Pancreas (tissue), 10 donors: Measurements from ENCODE around the gene GLTPD2. TPM values are rescaled to one million over a fixed set of nuclear protein-coding genes. Genes with fewer than 3 reads are reported as not detected.
A peak's percentile ranks its signal among the peaks of the same experiment; 100 is the strongest.

Experiments
- ATAC-seq, 4 donors: fragments of 200-7000 bp; cut with Tn5 transposase; one replicate each; pipeline versions ENCODE4 v1.8.0 to v1.9.1; 2020; ENCODE audit warnings: mild to moderate bottlenecking in 4 of 4, moderate library complexity in 4 of 4
- DNase-seq, 6 donors: peaks; one replicate each; pipeline ENCODE4 v3.0.0-alpha.2; 2020
- FAIRE-seq: peaks from 2 replicates; lab custom pipeline; 2012; peaks lifted over from hg19 to GRCh38; lab: Jason Lieb, UNC
- H3K27ac ChIP-seq, 4 donors: fragments of 200-600 bp; sonication (generic); 1 replicate in 3 of 4; 2 replicates in 1 of 4; pipeline versions ENCODE4 v1.5.0 to v1.8.0; 2020
- H3K27me3 ChIP-seq, 4 donors: fragments of 200-600 bp; one replicate each; pipeline ENCODE4 v1.8.0; 2021
- H3K36me3 ChIP-seq, 3 donors: fragments of 200-600 bp; sonication (generic) in 1 of 3; one replicate each; pipeline versions ENCODE4 v1.5.0 to v1.8.0; 2020 to 2021
- H3K4me1 ChIP-seq, 3 donors: fragments of 200-600 bp; one replicate each; pipeline ENCODE4 v1.8.0; 2021
- H3K4me3 ChIP-seq, 4 donors: fragments of 200-600 bp; sonication (generic) in 2 of 4; one replicate each; pipeline versions ENCODE4 v1.5.0 to v1.8.0; 2020 to 2021
- H3K9me3 ChIP-seq, 4 donors: fragments of 200-600 bp; one replicate each; pipeline ENCODE4 v1.8.0; 2021
- CTCF ChIP-seq, 4 donors: fragments of 200-600 bp; sonication (generic) in 3 of 4; IDR thresholded peaks; one replicate each; pipeline versions ENCODE4 v1.5.0 to v1.8.0; 2021; ENCODE audit warnings: antibody characterized with exemption in 4 of 4
- WGBS, 2 donors: extraction: QIAGEN DNeasy Blood & Tissue Kit; methylation state at CpG; one replicate each; pipeline ENCODE4 v1.1.7; 2013; 5-methylcytosine and 5-hydroxymethylcytosine counted together
- intact Hi-C, 3 donors: fragments of 100-400 bp; cut with DNase I; formaldehyde crosslinking; loops; one replicate each; pipeline versions ENCODE4 v1.11.1 to v1.14.2; 2022
- polyA plus RNA-seq, 2 donors: library from polyadenylated mRNA; stranded (reverse); fragments of 200-250 nt; gene quantifications; one replicate each; pipeline ENCODE4 v1.2.3, GENCODE V29; 2013
- total RNA-seq, 6 donors: library from RNA; stranded (reverse); fragmentation: NEBNext Ultra II Directional in 4 of 6; extraction: Animal tissue kit (Norgen Biotek cat#: 25700) in 4 of 6; gene quantifications; one replicate each; pipeline versions ENCODE4 v1.2.1 to v1.2.4, GENCODE V29; 2021 to 2023
- donor health status: healthy with polysubstance abuse.
- donor health status: DM: no; HTN: no; CAD: no; lungs with moderate emphysema.
- donor health status: DM: no; HTN: no; CAD: no.
- donor health status: control.
- donor health status: control.
- donor health status: Bipolar disorder and iron deficiency.
- donor health status: DM: yes; HTN: yes; CAD: no.
- donor health status: DM: no; HTN: no; CAD: no.
- donor health status: DM: no; HTN: no; CAD: no.
- donor health status: DM: yes; HTN: yes; CAD: no.

Gene GLTPD2
- total and polyA plus RNA-seq, 8 donors = 0.23 to 0.39 TPM; not detected in 6

- ATAC-seq = no peak
- Histone ChIP-seq H3K4me3 (no peak overlapping the region), H3K27me3 (no peaks in the 10 kb centered on the region), H3K27ac (no peak overlapping the region), H3K4me1 (peaks cover 0 to 7% (median 5%) of the 10 kb centered on the region in 3 donors), H3K9me3 (no peaks in the 10 kb centered on the region), H3K36me3 (no peaks in the 10 kb centered on the region)
- intact Hi-C loops = no loop called here
- FAIRE-seq = no peak
- no peak for TF ChIP-seq CTCF (IDR thresholded peaks at IDR 0.05)
- peak in 1 of 6 donors; percentile 5 for DNase-seq
- WGBS, 2 donors = 78 to 79% methylated on average over 7 of the region's 7 CpGs
Observed at GRCh38 chr17:4812690-4813089, 23.9 kb downstream of the GLTPD2 start.

GRCh38 chr17:4815043-4815675, 26.4 kb downstream of the GLTPD2 start:
- ATAC-seq = no peak
- Histone ChIP-seq H3K27ac (no peak overlapping the region), H3K27me3 (no peaks in the 10 kb centered on the region), H3K4me1 (no peaks in the 10 kb centered on the region), H3K4me3 (no peak overlapping the region), H3K9me3 (no peaks in the 10 kb centered on the region), H3K36me3 (no peaks in the 10 kb centered on the region)
- no peak for FAIRE-seq
- no peak for TF ChIP-seq CTCF (IDR thresholded peaks at IDR 0.05)
- WGBS, 2 donors = 86 to 87% methylated on average over 7 of the region's 7 CpGs
- no peak for DNase-seq
- intact Hi-C loops = no loop called here

GRCh38 chr17:4816826-4817225, 28.1 kb downstream of the GLTPD2 start:
- Histone ChIP-seq H3K27me3 (no peaks in the 10 kb centered on the region), H3K4me1 (no peaks in the 10 kb centered on the region), H3K27ac (no peak overlapping the region), H3K9me3 (no peaks in the 10 kb centered on the region), H3K4me3 (no peak overlapping the region), H3K36me3 (no peaks in the 10 kb centered on the region)
- intact Hi-C loops = no loop called here
- WGBS, 2 donors = 84 to 87% methylated on average over 13 of the region's 13 CpGs
- no peak for TF ChIP-seq CTCF (IDR thresholded peaks at IDR 0.05)
- DNase-seq (no peak), ATAC-seq (no peak), FAIRE-seq (no peak)

GRCh38 chr17:4818276-4818675, 29.5 kb downstream of the GLTPD2 start:
- Histone ChIP-seq H3K4me1 (no peaks in the 10 kb centered on the region), H3K36me3 (no peaks in the 10 kb centered on the region), H3K9me3 (no peaks in the 10 kb centered on the region), H3K4me3 (no peak overlapping the region), H3K27ac (no peak overlapping the region), H3K27me3 (no peaks in the 10 kb centered on the region)
- FAIRE-seq = no peak
- no peak for TF ChIP-seq CTCF (IDR thresholded peaks at IDR 0.05)
- WGBS, 2 donors = 75 to 78% methylated on average over 12 of the region's 12 CpGs
- intact Hi-C loops = no loop called here
- DNase-seq = no peak
- no peak for ATAC-seq

- Histone ChIP-seq H3K4me3 (no peak overlapping the region), H3K36me3 (no peaks in the 10 kb centered on the region), H3K27ac (no peak overlapping the region), H3K9me3 (no peaks in the 10 kb centered on the region), H3K27me3 (no peaks in the 10 kb centered on the region), H3K4me1 (no peaks in the 10 kb centered on the region)
- no peak for ATAC-seq
- FAIRE-seq = no peak
- intact Hi-C loops = no loop called here
- no peak for TF ChIP-seq CTCF (IDR thresholded peaks at IDR 0.05)
- no peak for DNase-seq
- WGBS, 2 donors = 79 to 89% methylated on average over 3 of the region's 3 CpGs
Observed at GRCh38 chr17:4822835-4823234, 34.1 kb downstream of the GLTPD2 start.
